Esophagus muscularis mucosa (tissue), 3 donors: ENCODE data around the gene ATAD2B.

ENCODE experiments used
- POLR2A ChIP-seq: fragments of 450-650 bp; IDR thresholded peaks from one replicate; pipeline ENCODE4 v1.6.1; 2017; ENCODE audit warnings: antibody characterized with exemption, moderate library complexity, mild to moderate bottlenecking, low read depth
- TF ChIP-seq, protein P1 (sequence below), 3 experiments: fragments of 200-600 bp in 2 of 3; fragments of 450-650 bp in 1 of 3; sonication (generic) in 2 of 3; IDR thresholded peaks; one replicate each; pipeline ENCODE4 v1.5.1; 2017 to 2019; ENCODE audit warnings: antibody characterized with exemption in 3 of 3, mild to moderate bottlenecking in 2 of 3, moderate library complexity in 1 of 3

DNA sequence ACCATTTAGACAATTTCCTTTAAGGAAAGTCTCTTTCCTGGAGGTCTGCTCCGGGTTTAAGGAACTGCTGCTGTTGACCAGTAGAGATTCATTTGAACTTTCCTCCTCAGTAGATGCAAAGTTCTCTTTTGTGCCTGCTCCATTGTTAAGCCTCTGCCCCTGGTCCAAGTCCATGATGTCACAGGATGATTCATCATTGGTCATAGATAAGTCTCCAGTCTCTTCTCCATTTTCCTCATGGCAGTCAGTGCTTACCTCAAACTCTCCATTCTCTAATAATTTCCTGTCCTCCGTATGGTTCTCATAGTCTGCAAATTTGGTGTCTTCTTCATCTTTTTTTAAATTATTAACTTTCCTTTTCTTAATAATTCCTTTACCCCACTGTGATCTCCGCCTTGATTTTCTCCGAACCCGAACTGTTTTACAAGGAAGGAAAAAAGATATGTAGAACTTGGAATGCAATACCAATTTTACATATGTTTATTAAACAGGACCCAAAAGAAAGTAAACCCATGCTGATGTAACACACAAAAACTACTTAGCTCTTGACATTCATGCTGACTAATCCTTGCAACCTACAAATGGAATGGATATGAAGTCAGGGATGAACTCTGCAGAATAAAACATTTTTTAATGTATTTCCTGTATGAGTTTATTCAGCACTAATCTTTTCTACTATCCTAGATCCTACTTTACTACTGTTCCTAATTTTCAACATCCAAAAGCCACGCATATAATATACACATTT lies 169.1 kb downstream of the ATAD2B start:
- TF ChIP-seq, protein P1, sequence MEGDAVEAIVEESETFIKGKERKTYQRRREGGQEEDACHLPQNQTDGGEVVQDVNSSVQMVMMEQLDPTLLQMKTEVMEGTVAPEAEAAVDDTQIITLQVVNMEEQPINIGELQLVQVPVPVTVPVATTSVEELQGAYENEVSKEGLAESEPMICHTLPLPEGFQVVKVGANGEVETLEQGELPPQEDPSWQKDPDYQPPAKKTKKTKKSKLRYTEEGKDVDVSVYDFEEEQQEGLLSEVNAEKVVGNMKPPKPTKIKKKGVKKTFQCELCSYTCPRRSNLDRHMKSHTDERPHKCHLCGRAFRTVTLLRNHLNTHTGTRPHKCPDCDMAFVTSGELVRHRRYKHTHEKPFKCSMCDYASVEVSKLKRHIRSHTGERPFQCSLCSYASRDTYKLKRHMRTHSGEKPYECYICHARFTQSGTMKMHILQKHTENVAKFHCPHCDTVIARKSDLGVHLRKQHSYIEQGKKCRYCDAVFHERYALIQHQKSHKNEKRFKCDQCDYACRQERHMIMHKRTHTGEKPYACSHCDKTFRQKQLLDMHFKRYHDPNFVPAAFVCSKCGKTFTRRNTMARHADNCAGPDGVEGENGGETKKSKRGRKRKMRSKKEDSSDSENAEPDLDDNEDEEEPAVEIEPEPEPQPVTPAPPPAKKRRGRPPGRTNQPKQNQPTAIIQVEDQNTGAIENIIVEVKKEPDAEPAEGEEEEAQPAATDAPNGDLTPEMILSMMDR (IDR thresholded peaks at IDR 0.05), result no peak
- TF ChIP-seq POLR2A, result no peak
